ENCODE measurements around the gene KREMEN1. TPM values are rescaled to one million over a fixed set of nuclear protein-coding genes. Genes with fewer than 3 reads are reported as not detected.

The KREMEN1 gene
- total and polyA plus RNA-seq, 9 of the 15 experiments (the other 6 are each of a cell fraction or from before 2014, with no cell fraction given): 0.69 to 11.5 (median 4.3) TPM

DNA sequence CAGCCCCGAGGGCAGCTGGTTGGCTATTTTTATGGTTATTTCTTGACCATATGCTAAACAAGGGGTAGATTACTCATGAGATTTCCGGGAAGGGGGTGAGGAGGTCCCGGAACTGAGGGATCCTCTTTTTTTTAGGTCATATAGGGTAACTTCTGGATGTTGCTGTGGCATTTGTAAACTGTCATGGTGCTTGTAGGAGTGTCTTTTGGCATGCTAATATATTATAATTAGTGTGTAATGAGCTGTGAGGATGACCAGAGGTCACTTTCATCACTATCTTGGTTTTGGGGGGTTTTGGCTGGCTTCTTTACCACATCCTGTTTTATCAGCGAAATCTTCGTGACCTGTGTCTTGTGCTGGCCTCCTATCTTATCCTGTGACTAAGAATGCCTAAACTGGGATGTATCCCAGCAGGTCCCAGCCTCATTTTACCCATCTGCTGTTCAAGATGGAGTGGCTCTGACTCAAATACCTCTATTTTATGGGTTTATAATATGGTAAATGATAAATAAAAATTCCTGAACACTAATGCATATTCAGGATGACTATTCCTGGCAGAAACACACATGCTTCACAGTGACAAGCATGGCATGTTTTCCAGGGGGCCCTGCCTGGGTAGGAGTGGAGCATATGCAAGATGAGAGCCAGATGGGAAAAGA, 11.2 kb downstream of the KREMEN1 start (continued):
- TF ChIP-seq, protein P1, sequence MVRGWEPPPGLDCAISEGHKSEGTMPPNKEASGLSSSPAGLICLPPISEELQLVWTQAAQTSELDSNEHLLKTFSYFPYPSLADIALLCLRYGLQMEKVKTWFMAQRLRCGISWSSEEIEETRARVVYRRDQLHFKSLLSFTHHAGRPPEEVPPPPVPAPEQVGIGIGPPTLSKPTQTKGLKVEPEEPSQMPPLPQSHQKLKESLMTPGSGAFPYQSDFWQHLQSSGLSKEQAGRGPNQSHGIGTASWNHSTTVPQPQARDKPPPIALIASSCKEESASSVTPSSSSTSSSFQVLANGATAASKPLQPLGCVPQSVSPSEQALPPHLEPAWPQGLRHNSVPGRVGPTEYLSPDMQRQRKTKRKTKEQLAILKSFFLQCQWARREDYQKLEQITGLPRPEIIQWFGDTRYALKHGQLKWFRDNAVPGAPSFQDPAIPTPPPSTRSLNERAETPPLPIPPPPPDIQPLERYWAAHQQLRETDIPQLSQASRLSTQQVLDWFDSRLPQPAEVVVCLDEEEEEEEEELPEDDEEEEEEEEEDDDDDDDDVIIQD (CRISPR knock-in tag; IDR thresholded peaks at IDR 0.05): no peak
- TF ChIP-seq E2F3 (CRISPR knock-in tag; IDR thresholded peaks at IDR 0.05) (no peak), ZNF277 (CRISPR knock-in tag; IDR thresholded peaks at IDR 0.05; ENCODE audit: borderline replicate concordance) (no peak), ZNF263 (CRISPR knock-in tag; IDR thresholded peaks at IDR 0.05; ENCODE audit: borderline replicate concordance) (no peak), ZBTB5 (IDR thresholded peaks at IDR 0.05) (peak; percentile 81), TAL1 (IDR thresholded peaks at IDR 0.05) (no peak), ZNF655 (CRISPR knock-in tag; IDR thresholded peaks at IDR 0.05) (no peak), ZNF175 (CRISPR knock-in tag; IDR thresholded peaks at IDR 0.05; ENCODE audit: low read depth) (peak; percentile 81; the same call in 1 of the 2 replicates), CBX3 (IDR thresholded peaks at IDR 0.05; ENCODE audit: borderline replicate concordance in 1 of 2, low read length in 2 of 2) (no peak), TCFL5 (CRISPR knock-in tag; conservative IDR thresholded peaks at IDR 0.05) (no peak; the same call in 1 of the 2 replicates), UBTF (IDR thresholded peaks at IDR 0.05; ENCODE audit: borderline replicate concordance in 1 of 2, low read depth in 2 of 2, low read length in 2 of 2) (no peak), RBM39 (optimal IDR thresholded peaks at IDR 0.05; ENCODE audit: low read depth, low read length) (no peak), MYBL2 (IDR thresholded peaks at IDR 0.05; ENCODE audit: low read depth) (no peak), MYBL2 (CRISPR knock-in tag; IDR thresholded peaks at IDR 0.05; ENCODE audit: borderline replicate concordance) (no peak), NFE2 (IDR thresholded peaks at IDR 0.05; ENCODE audit: low read depth) (no peak), CHD2 (IDR thresholded peaks at IDR 0.05; ENCODE audit: low read depth, low read length) (no peak), ZNF311 (CRISPR knock-in tag; IDR thresholded peaks at IDR 0.05) (no peak), TGIF2 (CRISPR knock-in tag; IDR thresholded peaks at IDR 0.05) (no peak)
- TF ChIP-seq, protein P2, sequence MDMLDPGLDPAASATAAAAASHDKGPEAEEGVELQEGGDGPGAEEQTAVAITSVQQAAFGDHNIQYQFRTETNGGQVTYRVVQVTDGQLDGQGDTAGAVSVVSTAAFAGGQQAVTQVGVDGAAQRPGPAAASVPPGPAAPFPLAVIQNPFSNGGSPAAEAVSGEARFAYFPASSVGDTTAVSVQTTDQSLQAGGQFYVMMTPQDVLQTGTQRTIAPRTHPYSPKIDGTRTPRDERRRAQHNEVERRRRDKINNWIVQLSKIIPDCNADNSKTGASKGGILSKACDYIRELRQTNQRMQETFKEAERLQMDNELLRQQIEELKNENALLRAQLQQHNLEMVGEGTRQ (CRISPR knock-in tag; IDR thresholded peaks at IDR 0.05): no peak
